22Rv1 (cell line): Measurements from ENCODE around the gene RNF175.

Experiments
- ZFX ChIP-seq: fragments of 450-650 bp; IDR thresholded peaks from 2 replicates; pipeline ENCODE4 v1.6.1; 2017; ENCODE audit warnings: antibody characterized with exemption, borderline replicate concordance
- TF ChIP-seq, protein P1 (sequence below): fragments of 450-650 bp; IDR thresholded peaks from 2 replicates; pipeline ENCODE4 v1.5.1; 2017; ENCODE audit warnings: mild to moderate bottlenecking

DNA sequence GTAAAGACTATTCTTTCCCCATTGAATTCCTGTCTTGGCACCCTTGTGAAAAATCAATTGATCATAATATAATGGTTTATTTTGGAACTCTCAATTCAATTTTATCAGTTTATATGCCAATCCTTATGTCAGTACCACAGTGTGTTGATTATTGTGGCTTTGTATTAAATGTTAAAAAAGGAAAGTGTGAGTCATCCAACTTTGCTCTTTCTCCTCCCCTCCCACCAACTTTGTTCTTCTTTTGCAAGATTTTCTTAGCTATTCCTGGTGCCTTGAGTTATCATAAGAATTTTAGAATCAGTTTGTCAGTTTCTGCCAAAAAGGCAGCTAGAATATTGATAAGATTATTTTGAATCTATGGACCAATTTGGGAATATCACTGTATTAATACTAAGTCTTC lies 11.2 kb upstream of the RNF175 start:
- TF ChIP-seq, protein P1, sequence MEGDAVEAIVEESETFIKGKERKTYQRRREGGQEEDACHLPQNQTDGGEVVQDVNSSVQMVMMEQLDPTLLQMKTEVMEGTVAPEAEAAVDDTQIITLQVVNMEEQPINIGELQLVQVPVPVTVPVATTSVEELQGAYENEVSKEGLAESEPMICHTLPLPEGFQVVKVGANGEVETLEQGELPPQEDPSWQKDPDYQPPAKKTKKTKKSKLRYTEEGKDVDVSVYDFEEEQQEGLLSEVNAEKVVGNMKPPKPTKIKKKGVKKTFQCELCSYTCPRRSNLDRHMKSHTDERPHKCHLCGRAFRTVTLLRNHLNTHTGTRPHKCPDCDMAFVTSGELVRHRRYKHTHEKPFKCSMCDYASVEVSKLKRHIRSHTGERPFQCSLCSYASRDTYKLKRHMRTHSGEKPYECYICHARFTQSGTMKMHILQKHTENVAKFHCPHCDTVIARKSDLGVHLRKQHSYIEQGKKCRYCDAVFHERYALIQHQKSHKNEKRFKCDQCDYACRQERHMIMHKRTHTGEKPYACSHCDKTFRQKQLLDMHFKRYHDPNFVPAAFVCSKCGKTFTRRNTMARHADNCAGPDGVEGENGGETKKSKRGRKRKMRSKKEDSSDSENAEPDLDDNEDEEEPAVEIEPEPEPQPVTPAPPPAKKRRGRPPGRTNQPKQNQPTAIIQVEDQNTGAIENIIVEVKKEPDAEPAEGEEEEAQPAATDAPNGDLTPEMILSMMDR = no peak
- TF ChIP-seq ZFX = no peak
